Aorta (tissue), 5 donors: ENCODE results near the gene RNF166. TPM values are rescaled to one million over a fixed set of nuclear protein-coding genes. Genes with fewer than 3 reads are reported as not detected.

ENCODE experiments used
- ATAC-seq: fragments of 200-7000 bp; cut with Tn5 transposase; one replicate; pipeline ENCODE4 v1.9.1; 2022; ENCODE audit warnings: moderate library complexity; ENCODE audit not compliant: low FRiP score
- DNase-seq, 2 donors: peaks; one replicate each; pipeline ENCODE4 v3.0.0-alpha.2; 2020
- H3K27ac ChIP-seq, 2 donors: one replicate each; pipeline ENCODE4 v1.5.1; 2013; ENCODE audit warnings: low read length in 2 of 2, mild to moderate bottlenecking in 2 of 2, moderate library complexity in 2 of 2, control low read depth in 1 of 2, inconsistent platforms in 1 of 2, low read depth in 1 of 2
- H3K27me3 ChIP-seq, 2 donors: one replicate each; pipeline ENCODE4 v1.6.1; 2013; ENCODE audit warnings: control low read depth in 1 of 2, low read length in 1 of 2, mild to moderate bottlenecking in 1 of 2, moderate library complexity in 1 of 2; ENCODE audit not compliant: insufficient read depth in 2 of 2, control insufficient read depth in 1 of 2
- H3K36me3 ChIP-seq, 2 donors: one replicate each; pipeline ENCODE4 v1.6.1; 2013; ENCODE audit warnings: control low read depth in 1 of 2, low read length in 1 of 2, mild to moderate bottlenecking in 1 of 2; ENCODE audit not compliant: insufficient read depth in 2 of 2, control insufficient read depth in 1 of 2
- H3K4me1 ChIP-seq, 2 donors: one replicate each; pipeline ENCODE4 v1.6.1; 2013; ENCODE audit warnings: low read length in 2 of 2, control low read depth in 1 of 2, mild to moderate bottlenecking in 1 of 2, moderate library complexity in 1 of 2; ENCODE audit not compliant: insufficient read depth in 2 of 2, control insufficient read depth in 1 of 2
- H3K4me3 ChIP-seq, 2 donors: one replicate each; pipeline ENCODE4 v1.5.1; 2013; ENCODE audit warnings: low read length in 2 of 2, control low read depth in 1 of 2, mild to moderate bottlenecking in 1 of 2
- H3K9me3 ChIP-seq: one replicate; pipeline ENCODE4 v1.6.1; 2013; ENCODE audit warnings: mild to moderate bottlenecking, low read length; ENCODE audit not compliant: control insufficient read depth
- WGBS, 2 donors: extraction: QIAGEN DNeasy Blood & Tissue Kit; methylation state at CpG; one replicate each; pipeline ENCODE4 v1.1.7; 2013; 5-methylcytosine and 5-hydroxymethylcytosine counted together
- intact Hi-C, 2 donors: fragments of 100-400 bp; cut with DNase I; formaldehyde crosslinking; loops; one replicate each; pipeline versions ENCODE4 v1.14.2 to v1.15.0; 2022
- polyA plus RNA-seq, 2 donors: library from polyadenylated mRNA; stranded (reverse); fragments of 200-250 nt; gene quantifications; one replicate each; pipeline ENCODE4 v1.2.3, GENCODE V29; 2013
- total RNA-seq, 2 donors: library from RNA; stranded (reverse); fragmentation: NEBNext Ultra II Directional; extraction: Animal tissue kit (Norgen Biotek cat#: 25700); gene quantifications; one replicate each; pipeline ENCODE4 v1.2.1, GENCODE V29; 2021
- donor health status: healthy with polysubstance abuse.
- donor health status: Bipolar disorder and iron deficiency.
- donor health status: DM: no; HTN: no; CAD: no.
- donor health status: DM: no; HTN: no; CAD: no.
- donor health status: DM: yes; HTN: yes; CAD: no.

RNF166 gene
- total and polyA plus RNA-seq, 4 donors = 16.2 to 39.4 (median 22.7) TPM

GRCh38 chr16:88715312-88716190, 9.3 kb upstream of the RNF166 start:
- Histone ChIP-seq H3K27me3 (no peaks in the 10 kb centered on the region), H3K9me3 (no peaks in the 10 kb centered on the region), H3K4me3 (no peak overlapping the region), H3K27ac (no peak overlapping the region), H3K36me3 (peaks cover 4 to 13% of the 10 kb centered on the region in 2 donors), H3K4me1 (no peaks in the 10 kb centered on the region)
- ATAC-seq (no peak), DNase-seq (no peak)
- 92 to 93% methylated on average over 57 of the region's 57 CpGs for whole genome bisulfite sequencing, 2 donors
- intact Hi-C loops = no loop called here

- H3K27me3 ChIP-seq = no peaks in the 10 kb centered on the region
- no peak overlapping the region for H3K4me3 ChIP-seq
- no peaks in the 10 kb centered on the region for H3K9me3 ChIP-seq
- DNase-seq = no peak
- H3K4me1 ChIP-seq = no peaks in the 10 kb centered on the region
- peaks cover 4 to 13% of the 10 kb centered on the region in 2 donors for H3K36me3 ChIP-seq
- H3K27ac ChIP-seq = no peak overlapping the region
- 89 to 92% methylated on average over 37 to 42 of the region's 42 CpGs for WGBS, 2 donors
- intact Hi-C loops = no loop called here
- no peak for ATAC-seq
These were observed 8.5 kb upstream of the RNF166 start for GRCh38 chr16:88714420-88715302.

GRCh38 chr16:88713568-88714419, 7.6 kb upstream of the RNF166 start:
- WGBS, 2 donors = 84 to 88% methylated on average over 28 to 30 of the region's 30 CpGs
- no peaks in the 10 kb centered on the region for H3K9me3 ChIP-seq
- H3K4me1 ChIP-seq = no peaks in the 10 kb centered on the region
- intact Hi-C loops = no loop called here
- H3K36me3 ChIP-seq = peaks cover 4 to 13% of the 10 kb centered on the region in 2 donors
- no peak for DNase-seq
- no peak for ATAC-seq
- no peaks in the 10 kb centered on the region for H3K27me3 ChIP-seq
- no peak overlapping the region for H3K27ac ChIP-seq
- no peak overlapping the region for H3K4me3 ChIP-seq

GRCh38 chr16:88713054-88713453, 6.8 kb upstream of the RNF166 start:
- Histone ChIP-seq H3K4me1 (no peaks in the 10 kb centered on the region), H3K27ac (no peak overlapping the region), H3K27me3 (no peaks in the 10 kb centered on the region), H3K36me3 (peaks cover 4 to 13% of the 10 kb centered on the region in 2 donors), H3K4me3 (no peak overlapping the region), H3K9me3 (no peaks in the 10 kb centered on the region)
- 79 to 90% methylated on average over 10 to 15 of the region's 15 CpGs for WGBS, 2 donors
- ATAC-seq (no peak), DNase-seq (no peak)
- intact Hi-C loops = no loop called here

- Histone ChIP-seq H3K27ac (no peak overlapping the region), H3K9me3 (no peaks in the 10 kb centered on the region), H3K36me3 (peaks cover 4 to 13% of the 10 kb centered on the region in 2 donors), H3K4me3 (no peak overlapping the region), H3K27me3 (no peaks in the 10 kb centered on the region), H3K4me1 (no peaks in the 10 kb centered on the region)
- no peak for DNase-seq
- no peak for ATAC-seq
- intact Hi-C loops = no loop called here
- WGBS, 2 donors = 74 to 77% methylated on average over 21 to 25 of the region's 25 CpGs
These were observed 6.3 kb upstream of the RNF166 start for GRCh38 chr16:88712362-88712979.

GRCh38 chr16:88711750-88712340, 5.6 kb upstream of the RNF166 start:
- 84 to 85% methylated on average over 17 to 18 of the region's 18 CpGs for WGBS, 2 donors
- Histone ChIP-seq H3K27me3 (no peaks in the 10 kb centered on the region), H3K36me3 (peaks cover 4 to 12% of the 10 kb centered on the region in 2 donors), H3K27ac (no peak overlapping the region), H3K9me3 (no peaks in the 10 kb centered on the region), H3K4me1 (no peaks in the 10 kb centered on the region), H3K4me3 (no peak overlapping the region)
- ATAC-seq (no peak), DNase-seq (no peak)
- intact Hi-C loops = no loop called here

- 75 to 77% methylated on average over 16 of the region's 16 CpGs for WGBS, 2 donors
- Histone ChIP-seq H3K4me3 (no peak overlapping the region), H3K4me1 (no peaks in the 10 kb centered on the region), H3K9me3 (no peaks in the 10 kb centered on the region), H3K27ac (no peak overlapping the region), H3K36me3 (peaks cover 0 to 5% of the 10 kb centered on the region in 2 donors), H3K27me3 (no peaks in the 10 kb centered on the region)
- no peak for DNase-seq
- ATAC-seq = no peak
- intact Hi-C loops = no loop called here
These were observed 4.3 kb upstream of the RNF166 start for GRCh38 chr16:88710556-88710955.
